Measurements from ENCODE around the gene PPP2R2C.

Gene PPP2R2C

GRCh38 chr4:6393066-6393465, 79.3 kb downstream of the PPP2R2C start:
- DNase-seq (ENCODE audit: low read depth) = no peak
- no peak for TF ChIP-seq CTCF (IDR thresholded peaks at IDR 0.05; ENCODE audit: control insufficient read depth, insufficient read depth, low read depth, low read length, missing control alignments)
- H3K4me3 ChIP-seq (ENCODE audit: control insufficient read depth, low read depth, low read length) = no peak overlapping the region

- TF ChIP-seq CTCF (IDR thresholded peaks at IDR 0.05; ENCODE audit: control insufficient read depth, insufficient read depth, low read depth, low read length, missing control alignments) = no peak
- DNase-seq (ENCODE audit: low read depth) = no peak
- no peak overlapping the region for H3K4me3 ChIP-seq (ENCODE audit: control insufficient read depth, low read depth, low read length)
Observed at GRCh38 chr4:6392407-6392806, 80.0 kb downstream of the PPP2R2C start.

GRCh38 chr4:6391852-6392188, 80.6 kb downstream of the PPP2R2C start:
- no peak overlapping the region for H3K4me3 ChIP-seq (ENCODE audit: control insufficient read depth, low read depth, low read length)
- TF ChIP-seq CTCF (IDR thresholded peaks at IDR 0.05; ENCODE audit: control insufficient read depth, insufficient read depth, low read depth, low read length, missing control alignments) = no peak
- DNase-seq (ENCODE audit: low read depth) = no peak

- TF ChIP-seq CTCF (IDR thresholded peaks at IDR 0.05; ENCODE audit: control insufficient read depth, insufficient read depth, low read depth, low read length, missing control alignments) = no peak
- DNase-seq (ENCODE audit: low read depth) = no peak
- no peak overlapping the region for H3K4me3 ChIP-seq (ENCODE audit: control insufficient read depth, low read depth, low read length)
Observed at GRCh38 chr4:6391186-6391851, 81.1 kb downstream of the PPP2R2C start.

GRCh38 chr4:6390356-6390755, 82.1 kb downstream of the PPP2R2C start:
- no peak for TF ChIP-seq CTCF (IDR thresholded peaks at IDR 0.05; ENCODE audit: control insufficient read depth, insufficient read depth, low read depth, low read length, missing control alignments)
- no peak for DNase-seq (ENCODE audit: low read depth)
- no peak overlapping the region for H3K4me3 ChIP-seq (ENCODE audit: control insufficient read depth, low read depth, low read length)

- no peak for DNase-seq (ENCODE audit: low read depth)
- TF ChIP-seq CTCF (IDR thresholded peaks at IDR 0.05; ENCODE audit: control insufficient read depth, insufficient read depth, low read depth, low read length, missing control alignments) = no peak
- H3K4me3 ChIP-seq (ENCODE audit: control insufficient read depth, low read depth, low read length) = no peak overlapping the region
Observed at GRCh38 chr4:6389142-6389825, 83.1 kb downstream of the PPP2R2C start.
